Activated CD4-positive, alpha-beta memory T cell treated with anti-CD3 and anti-CD28 coated beads for 36 hours (primary cell): ENCODE results near the gene NME4. TPM values are rescaled to one million over a fixed set of nuclear protein-coding genes. Genes with fewer than 3 reads are reported as not detected.
"Not testable (repeated sequence)": the region's sequence is repeated elsewhere in the genome, so short reads cannot be mapped to it uniquely, and the experiment has no call there.

Source experiments
- CTCF ChIA-PET: fragments of 350-600 bp; sonication (Branson Sonifier 250); formaldehyde crosslinking; loops from one replicate; lab custom pipeline; 2021; ENCODE audit warnings: antibody characterized with exemption, inconsistent platforms; lab: Charles Lee
- POLR2A ChIA-PET: fragments of 350-600 bp; sonication (Branson Sonifier 250); formaldehyde crosslinking; loops from one replicate; lab custom pipeline; 2021; ENCODE audit warnings: antibody characterized with exemption; lab: Charles Lee
- DNase-seq: peaks from one replicate; pipeline ENCODE4 v3.0.0-alpha.2; 2020
- H3K27ac Mint-ChIP-seq: one replicate; pipeline ENCODE4 v1.8.0; 2021; ENCODE audit warnings: mixed read lengths
- H3K27me3 Mint-ChIP-seq: one replicate; pipeline ENCODE4 v1.8.0; 2021; ENCODE audit warnings: mixed read lengths
- H3K36me3 Mint-ChIP-seq: one replicate; pipeline ENCODE4 v1.8.0; 2021; ENCODE audit warnings: mixed read lengths
- H3K4me1 Mint-ChIP-seq: one replicate; pipeline ENCODE4 v1.8.0; 2021; ENCODE audit warnings: low read depth, mixed read lengths
- H3K4me3 Mint-ChIP-seq: one replicate; pipeline ENCODE4 v1.8.0; 2021; ENCODE audit warnings: mild to moderate bottlenecking, mixed read lengths
- H3K9me3 Mint-ChIP-seq: one replicate; pipeline ENCODE4 v1.8.0; 2021; ENCODE audit warnings: mixed read lengths
- intact Hi-C: fragments of 100-400 bp; cut with micrococcal nuclease; formaldehyde crosslinking; loops from one replicate; pipeline ENCODE4 v1.15.1; 2023
- total RNA-seq, 2 experiments: library from RNA; stranded (reverse); gene quantifications; one replicate each; pipeline ENCODE4 v1.2.3, GENCODE V29; 2021

The NME4 gene
- total RNA-seq = 10 to 100 TPM; 62.1 to 62.5 TPM

DNA sequence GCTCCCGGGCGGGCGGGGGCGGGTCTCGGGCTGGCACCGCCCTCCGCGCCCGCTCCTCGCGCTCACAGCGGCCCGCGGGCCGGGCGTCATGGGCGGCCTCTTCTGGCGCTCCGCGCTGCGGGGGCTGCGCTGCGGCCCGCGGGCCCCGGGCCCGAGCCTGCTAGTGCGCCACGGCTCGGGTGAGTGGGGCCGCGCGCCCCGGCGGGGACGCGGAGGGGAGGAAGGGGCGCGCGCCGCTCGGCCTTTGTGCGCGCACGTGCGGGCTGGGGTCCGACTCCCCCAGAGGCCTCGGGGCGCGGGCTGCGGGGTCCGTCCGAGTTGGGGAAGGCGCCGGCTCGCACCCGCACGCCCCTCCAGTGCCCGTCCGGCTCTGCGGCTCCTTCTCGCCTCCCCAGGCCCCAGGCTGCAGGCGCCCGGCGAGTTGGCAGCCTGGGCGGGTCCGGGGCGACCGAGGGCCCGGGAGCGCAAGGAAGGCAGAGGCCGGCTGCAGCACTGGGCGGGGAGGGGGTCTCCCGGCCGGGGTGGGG lies at the start of gene NME4:
TSS of gene NME4 (plus strand) at position 65 of the 527 bp plus-strand sequence. CDS start at position 89, 24 bp downstream.
- Mint-ChIP-seq H3K27ac (peak within 1 kb of the TSS; percentile 33), H3K4me1 (peaks cover 33% of the 10 kb centered on the region), H3K4me3 (peak within 1 kb of the TSS; percentile 79), H3K36me3 (no peaks in the 10 kb centered on the region), H3K9me3 (peaks cover under 1% of the 10 kb centered on the region), H3K27me3 (no peaks in the 10 kb centered on the region)
- intact Hi-C loops = no loop called here
- ChIA-PET POLR2A (no interaction called here), CTCF (no interaction called here)
- peak; percentile 41 for DNase-seq

DNA sequence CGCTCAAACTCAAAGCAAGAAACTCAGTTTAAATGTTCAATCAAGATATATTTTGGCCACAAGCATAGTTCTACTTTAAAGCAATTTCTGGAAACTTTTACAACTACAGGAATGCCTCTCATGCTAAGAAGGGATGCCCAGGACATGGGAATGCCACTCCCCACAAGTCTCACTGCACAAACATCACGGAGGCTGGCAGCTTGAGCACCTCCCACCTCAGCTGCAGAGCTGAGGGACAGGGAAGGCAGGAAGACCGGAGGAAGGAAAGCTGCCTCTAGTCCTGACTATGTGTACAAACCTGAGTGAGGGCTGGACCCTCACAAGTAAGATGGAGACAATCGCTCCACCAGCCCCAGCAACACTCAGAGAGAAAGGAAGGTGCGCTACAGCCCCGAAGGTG lies 49.8 kb upstream of the NME4 start:
- peaks cover 71% of the 10 kb centered on the region for H3K4me1 Mint-ChIP-seq
- H3K27me3 Mint-ChIP-seq = no peaks in the 10 kb centered on the region
- no peak for DNase-seq
- intact Hi-C loops = no loop called here
- peaks cover 33% of the 10 kb centered on the region for H3K36me3 Mint-ChIP-seq
- no peak overlapping the region for H3K4me3 Mint-ChIP-seq
- CTCF ChIA-PET = interaction anchor here (2.0 to 4.1 kb wide), 2 partner anchors 112 to 240 kb away, joined by 7 to 15 read pairs; partner anchors contain the start of gene FAM234A
- no peak overlapping the region for H3K27ac Mint-ChIP-seq
- H3K9me3 Mint-ChIP-seq = no peaks in the 10 kb centered on the region
- POLR2A ChIA-PET = interaction anchor here (2.4 to 2.5 kb wide), 2 partner anchors 112 kb away, joined by 12 read pairs; partner anchors contain the start of gene FAM234A

DNA sequence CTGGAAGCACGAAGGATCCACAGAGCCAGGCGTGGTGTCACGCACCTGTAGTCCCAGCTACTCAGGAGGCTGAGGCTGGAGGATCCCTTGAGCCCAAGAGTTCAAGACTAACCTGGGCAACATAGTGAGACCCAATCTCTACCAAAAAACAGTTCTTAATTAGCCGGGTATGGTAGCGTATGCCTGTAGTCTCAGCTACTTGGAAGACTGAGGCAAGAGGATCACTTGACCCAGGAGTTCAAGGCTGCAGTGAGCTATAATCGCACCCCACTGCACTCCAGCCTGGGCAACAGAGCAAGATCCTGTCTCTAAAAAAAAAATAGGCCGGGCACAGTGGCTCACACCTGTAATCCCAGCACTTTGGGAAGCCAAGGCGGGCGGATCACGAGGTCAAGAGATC lies 48.5 kb upstream of the NME4 start:
- H3K4me3 Mint-ChIP-seq, intact Hi-C loops, DNase-seq, H3K27ac Mint-ChIP-seq, H3K9me3 Mint-ChIP-seq, H3K27me3 Mint-ChIP-seq: not testable (repeated sequence)
- Mint-ChIP-seq H3K4me1 (peaks cover 62% of the 10 kb centered on the region), H3K36me3 (peaks cover 28% of the 10 kb centered on the region)
- ChIA-PET CTCF (interaction anchor here (1.3 to 4.1 kb wide), 3 partner anchors 44 to 241 kb away, joined by 3 to 15 read pairs (median 7); partner anchors contain the start of gene FAM234A), POLR2A (interaction anchor here (0.5 to 2.5 kb wide), 3 partner anchors 13 to 113 kb away, joined by 3 to 12 read pairs (median 4); partner anchors contain the start of gene FAM234A)

DNA sequence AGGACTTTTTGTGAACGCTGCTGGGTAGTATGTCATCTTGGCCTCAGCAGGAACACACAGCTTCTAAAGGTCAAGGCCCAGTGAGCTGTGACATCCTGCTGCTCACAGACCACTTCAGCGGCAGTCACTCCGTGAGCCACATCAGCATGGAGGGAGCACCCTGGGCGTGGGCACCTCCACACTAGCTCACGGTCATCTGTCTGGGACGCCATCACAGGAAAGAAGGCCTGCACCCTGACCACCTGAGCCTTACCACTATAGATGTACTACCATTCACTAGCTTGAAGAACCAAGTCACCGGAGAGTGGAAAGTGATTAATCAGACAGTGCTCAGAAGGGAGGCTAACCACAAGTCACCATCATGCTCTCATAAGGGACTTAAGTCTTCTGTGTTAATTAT lies 47.8 kb upstream of the NME4 start:
- ChIA-PET POLR2A (interaction anchor here (1.0 to 2.5 kb wide), 2 partner anchors 13 to 114 kb away, joined by 4 to 12 read pairs; partner anchors contain the start of gene FAM234A), CTCF (interaction anchor here (1.0 to 2.0 kb wide), 4 partner anchors 13 to 242 kb away, joined by 3 to 7 read pairs (median 4); no protein-coding TSS in a partner anchor)
- peaks cover 28% of the 10 kb centered on the region for H3K36me3 Mint-ChIP-seq
- intact Hi-C loops = no loop called here
- no peak overlapping the region for H3K4me3 Mint-ChIP-seq
- no peaks in the 10 kb centered on the region for H3K27me3 Mint-ChIP-seq
- H3K27ac Mint-ChIP-seq = no peak overlapping the region
- H3K9me3 Mint-ChIP-seq = no peaks in the 10 kb centered on the region
- peaks cover 65% of the 10 kb centered on the region for H3K4me1 Mint-ChIP-seq
- DNase-seq = no peak

DNA sequence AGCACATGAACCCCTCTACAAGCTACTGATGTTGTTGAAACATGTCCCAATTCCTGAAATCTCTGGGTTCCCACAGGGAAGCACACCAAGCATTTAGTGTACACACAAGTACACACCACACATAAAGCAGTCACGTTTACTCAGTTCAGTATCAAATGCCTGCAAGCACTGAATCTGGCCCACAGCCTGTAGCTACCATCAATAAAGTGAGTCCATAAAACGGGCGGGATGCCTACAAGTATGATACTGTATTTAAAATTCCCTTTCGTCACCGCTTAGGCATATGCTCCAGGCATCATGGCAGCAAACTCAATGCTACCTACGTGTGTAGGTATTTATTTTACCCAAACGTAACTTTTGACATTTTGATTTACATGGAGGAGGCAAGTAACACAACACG lies 46.8 kb upstream of the NME4 start:
- intact Hi-C loops = no loop called here
- Mint-ChIP-seq H3K27ac (no peak overlapping the region), H3K9me3 (no peaks in the 10 kb centered on the region), H3K4me3 (no peak overlapping the region), H3K36me3 (peaks cover 22% of the 10 kb centered on the region), H3K27me3 (no peaks in the 10 kb centered on the region), H3K4me1 (peaks cover 63% of the 10 kb centered on the region)
- CTCF ChIA-PET = interaction anchor here (0.9 to 1.9 kb wide), 5 partner anchors 11 to 169 kb away, joined by 3 to 5 read pairs (median 4); no protein-coding TSS in a partner anchor
- POLR2A ChIA-PET = no interaction called here
- DNase-seq = no peak

DNA sequence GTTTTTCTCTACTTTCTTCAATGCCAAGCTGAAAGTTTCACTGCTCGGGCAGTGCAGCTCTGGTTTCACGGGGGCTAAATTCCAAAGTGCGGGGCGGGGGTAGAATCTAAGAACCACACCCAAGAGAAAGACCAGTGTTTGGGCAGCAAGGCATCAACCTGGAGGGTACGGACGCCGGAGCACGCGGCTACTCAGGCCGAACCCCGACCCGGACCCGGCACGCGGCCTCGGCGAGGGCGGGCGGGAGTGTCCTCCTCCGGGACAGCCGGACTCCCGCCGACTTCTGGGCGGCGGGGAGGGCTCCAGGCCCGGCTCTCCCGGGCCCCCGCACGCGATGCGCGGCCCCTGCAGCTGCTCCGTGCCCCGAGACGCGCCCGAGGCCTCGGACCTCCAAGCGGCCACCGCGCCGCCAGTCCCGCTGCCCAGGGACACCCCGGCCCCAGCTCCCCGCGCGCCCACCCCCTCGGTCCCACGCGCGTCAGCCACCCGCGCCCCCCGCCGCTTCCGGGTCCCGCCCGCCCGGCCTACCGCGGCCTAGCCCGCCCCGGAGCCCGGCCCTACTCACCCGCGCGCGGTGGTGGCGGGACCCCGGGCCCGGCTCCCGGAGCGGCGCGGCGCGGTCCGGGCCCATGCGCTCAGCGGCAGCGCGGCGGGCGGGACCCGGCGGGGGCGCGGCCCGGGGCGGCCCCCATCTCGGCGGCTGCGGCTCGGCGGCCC lies 45.0 kb upstream of the NME4 start:
- H3K27ac Mint-ChIP-seq = peak overlapping the region; percentile 77
- H3K4me3 Mint-ChIP-seq = peak overlapping the region; percentile 81
- DNase-seq = peak; percentile 42
- H3K9me3 Mint-ChIP-seq = no peaks in the 10 kb centered on the region
- ChIA-PET POLR2A (interaction anchor here (1.0 to 1.9 kb wide), 2 partner anchors 10 to 298 kb away, joined by 3 to 4 read pairs; partner anchors contain the start of genes POLR3K and SNRNP25), CTCF (interaction anchor here (1.8 to 2.1 kb wide), 2 partner anchors 117 to 245 kb away, joined by 4 to 9 read pairs; partner anchors contain the start of gene FAM234A)
- intact Hi-C loops = loop anchor here (2.0 kb wide), 3 partner anchors 19 to 117 kb away; partner anchors contain the start of genes DECR2, FAM234A and MRPL28
- H3K4me1 Mint-ChIP-seq = peaks cover 51% of the 10 kb centered on the region
- no peaks in the 10 kb centered on the region for H3K27me3 Mint-ChIP-seq
- H3K36me3 Mint-ChIP-seq = peaks cover 10% of the 10 kb centered on the region

DNA sequence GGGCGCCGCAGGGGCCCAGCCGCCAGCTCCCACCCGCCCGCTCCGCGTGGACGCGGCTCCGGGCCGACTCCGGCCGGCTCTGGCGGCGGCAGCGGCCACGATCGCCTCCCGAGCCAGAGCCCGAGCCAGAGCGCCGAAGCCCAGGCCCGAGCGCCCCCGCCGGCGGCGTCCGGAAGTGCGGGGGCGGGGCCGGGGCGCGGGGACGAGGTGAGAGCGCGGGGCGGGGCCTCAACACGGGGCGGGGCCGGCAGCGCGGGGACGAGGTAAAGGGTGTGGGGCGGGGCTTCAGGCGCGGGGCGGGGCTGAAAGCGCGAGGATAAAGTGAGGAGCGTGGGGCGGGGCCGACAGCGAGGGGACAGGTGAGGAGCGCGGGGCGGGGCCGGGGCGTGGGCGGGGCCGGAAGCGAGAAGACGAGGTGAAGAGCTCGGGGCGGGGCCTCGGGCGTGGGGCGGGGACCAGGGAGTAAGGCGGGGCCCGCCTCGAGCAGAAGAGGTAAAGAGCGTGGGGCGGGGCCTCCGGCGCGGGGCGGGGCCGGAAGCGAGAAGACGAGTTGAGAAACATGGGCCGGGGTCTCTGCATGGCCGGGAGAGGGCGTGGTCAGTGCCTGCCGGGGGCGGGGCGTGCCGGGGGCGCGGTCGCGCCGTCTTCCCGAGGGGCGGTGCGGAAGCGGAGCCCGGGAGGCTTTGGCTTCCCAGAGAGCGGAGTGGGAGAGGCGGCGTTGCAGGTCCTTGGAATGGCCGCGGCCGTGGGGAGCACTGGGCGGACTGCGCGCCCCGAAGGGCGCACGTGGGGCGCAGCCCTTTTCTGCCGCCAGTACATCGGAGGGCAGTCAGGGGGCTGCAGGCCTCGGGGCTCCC lies 44.2 kb upstream of the NME4 start, which contains the start of gene AXIN1:
TSS of gene AXIN1 (minus strand) at position 177 of the 857 bp plus-strand sequence. CDS start 5,698 bp downstream, outside the sequence.
- CTCF ChIA-PET = interaction anchor here (1.8 to 2.1 kb wide), 2 partner anchors 118 to 246 kb away, joined by 4 to 9 read pairs; partner anchors contain the start of gene FAM234A

DNA sequence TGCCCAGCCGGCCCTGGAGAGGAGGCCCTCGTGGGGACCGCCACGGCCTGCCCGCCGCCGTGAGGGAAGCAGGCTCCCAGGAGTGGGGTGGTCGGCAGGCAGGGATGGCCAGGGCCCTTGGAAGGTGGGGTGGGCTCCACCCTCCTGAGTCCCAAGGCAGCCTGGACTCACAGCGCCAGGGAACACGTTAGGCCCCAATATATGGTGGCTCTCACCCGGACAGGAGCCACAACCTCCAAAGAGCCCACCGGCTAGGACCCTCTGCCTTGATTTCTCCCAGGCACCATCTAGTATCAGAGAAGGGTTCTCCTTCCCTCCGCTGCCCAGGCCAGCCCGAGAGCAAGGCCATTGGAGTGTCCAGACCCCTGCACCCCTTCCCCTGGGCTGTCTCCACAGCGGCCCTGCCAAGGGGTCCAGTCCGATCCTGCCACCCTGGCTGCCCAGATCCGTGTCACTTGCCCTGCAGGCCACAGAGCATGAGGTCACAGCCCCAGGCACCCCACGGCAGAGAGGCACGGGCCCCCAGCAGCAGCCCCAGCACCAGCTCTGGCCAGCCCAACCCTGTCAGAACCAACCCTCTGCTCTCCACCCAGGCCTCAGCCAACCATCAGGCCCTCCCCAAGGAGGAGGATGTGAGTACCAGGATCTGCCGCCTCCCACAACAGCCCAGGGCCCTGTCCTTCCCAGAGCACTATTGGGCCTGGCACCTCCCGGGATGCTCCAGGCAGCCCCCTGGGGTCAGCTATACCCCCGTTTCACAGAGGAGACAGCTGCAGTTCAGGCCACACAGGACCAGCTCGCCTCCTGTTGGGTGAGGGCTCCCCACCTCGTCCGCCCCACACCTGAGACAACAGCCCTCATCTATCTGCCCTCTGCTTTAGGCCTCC lies 43.4 kb upstream of the NME4 start:
- ChIA-PET POLR2A (interaction anchor here (1.9 kb wide), 1 partner anchor 300 kb away, joined by 4 read pairs; the partner anchor contains the start of genes POLR3K and SNRNP25), CTCF (interaction anchor here (1.8 to 2.1 kb wide), 2 partner anchors 118 to 247 kb away, joined by 4 to 9 read pairs; partner anchors contain the start of gene FAM234A)
- Mint-ChIP-seq H3K27ac (peak overlapping the region; percentile 49), H3K36me3 (peaks cover 4% of the 10 kb centered on the region), H3K27me3 (no peaks in the 10 kb centered on the region), H3K9me3 (no peaks in the 10 kb centered on the region), H3K4me1 (peaks cover 38% of the 10 kb centered on the region), H3K4me3 (no peak overlapping the region)
- DNase-seq = no peak
- intact Hi-C loops = loop anchor here (2.0 kb wide), 3 partner anchors 17 to 119 kb away; partner anchors contain the start of genes DECR2, FAM234A and MRPL28

More for the DNA sequence above, 44.2 kb upstream of the NME4 start, which contains the start of gene AXIN1:
- Mint-ChIP-seq H3K27ac (peak within 1 kb of the TSS; percentile 77), H3K4me3 (peak within 1 kb of the TSS; percentile 81), H3K9me3 (no peaks in the 10 kb centered on the region), H3K36me3 (peaks cover 4% of the 10 kb centered on the region), H3K27me3 (no peaks in the 10 kb centered on the region), H3K4me1 (peaks cover 44% of the 10 kb centered on the region)
- intact Hi-C loops = loop anchor here (2.0 kb wide), 3 partner anchors 18 to 118 kb away; partner anchors contain the start of genes DECR2, FAM234A and MRPL28
- DNase-seq = peak; percentile 100
- POLR2A ChIA-PET = interaction anchor here (1.9 kb wide), 1 partner anchor 299 kb away, joined by 4 read pairs; the partner anchor contains the start of genes POLR3K and SNRNP25

DNA sequence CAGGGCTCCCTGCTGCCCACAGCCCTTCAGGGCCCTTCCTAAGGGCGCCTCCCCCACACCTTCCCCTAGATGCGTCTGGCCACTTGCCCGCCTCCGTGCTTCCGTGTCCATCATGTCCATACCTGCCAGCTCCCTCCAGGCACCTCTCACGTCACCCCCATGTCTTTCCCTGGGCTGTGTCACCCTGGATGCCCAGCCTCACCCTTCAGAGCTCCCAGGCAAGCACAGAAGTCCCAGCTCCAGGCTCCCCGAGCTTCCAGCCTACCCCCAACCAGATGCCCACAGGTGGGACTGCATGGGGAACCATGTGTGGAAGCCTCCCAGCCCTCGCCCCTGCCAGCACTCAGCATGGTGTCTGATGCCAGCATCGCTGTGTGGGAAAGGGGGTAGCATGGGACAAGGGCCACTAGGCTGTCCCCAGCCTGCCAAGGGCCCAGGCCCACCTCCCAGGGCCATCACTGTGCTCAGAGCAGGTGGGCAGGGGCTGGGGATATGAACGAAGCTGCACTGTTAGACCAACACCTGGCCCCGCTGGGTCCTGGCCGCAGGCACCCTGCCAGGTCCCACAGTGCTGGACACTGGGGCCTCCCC lies 42.6 kb upstream of the NME4 start:
- DNase-seq = no peak
- H3K4me1 Mint-ChIP-seq = peaks cover 34% of the 10 kb centered on the region
- H3K36me3 Mint-ChIP-seq = peaks cover 4% of the 10 kb centered on the region
- intact Hi-C loops = no loop called here
- peak overlapping the region; percentile 49 for H3K27ac Mint-ChIP-seq
- no peak overlapping the region for H3K4me3 Mint-ChIP-seq
- no peaks in the 10 kb centered on the region for H3K27me3 Mint-ChIP-seq
- H3K9me3 Mint-ChIP-seq = no peaks in the 10 kb centered on the region
- ChIA-PET POLR2A (interaction anchor here (1.1 kb wide), 1 partner anchor 119 kb away, joined by 5 read pairs; the partner anchor contains the start of gene FAM234A), CTCF (interaction anchor here (0.7 to 2.1 kb wide), 3 partner anchors 106 to 247 kb away, joined by 3 to 4 read pairs (median 3); no protein-coding TSS in a partner anchor)
